NCI-H2171 (cell line): Measurements from ENCODE around the gene ZC3H4.
"Not testable (repeated sequence)": the region's sequence is repeated elsewhere in the genome, so short reads cannot be mapped to it uniquely, and the experiment has no call there.

Source experiments
- DNase-seq: peaks from one replicate; lab custom pipeline; 2025; lab: John Stamatoyannopoulos, UW

ZC3H4 gene

GRCh38 chr19:47107953-47108746, 5.4 kb downstream of the ZC3H4 start:
- no peak for DNase-seq

- no peak for DNase-seq
Observed at GRCh38 chr19:47107202-47107952, 6.2 kb downstream of the ZC3H4 start.

GRCh38 chr19:47106821-47107201, 6.8 kb downstream of the ZC3H4 start:
- DNase-seq, result no peak

- no peak for DNase-seq
Observed at GRCh38 chr19:47105874-47106273, 7.7 kb downstream of the ZC3H4 start.

- DNase-seq, result no peak
Observed at GRCh38 chr19:47104680-47105079, 8.9 kb downstream of the ZC3H4 start.

GRCh38 chr19:47102346-47103060, 11.1 kb downstream of the ZC3H4 start:
- DNase-seq, result no peak

GRCh38 chr19:47101116-47101515, 12.5 kb downstream of the ZC3H4 start:
- not testable (repeated sequence) for DNase-seq

- DNase-seq, result no peak
Observed at GRCh38 chr19:47100290-47100689, 13.3 kb downstream of the ZC3H4 start.

- no peak for DNase-seq
Observed at GRCh38 chr19:47099576-47100050, 14.0 kb downstream of the ZC3H4 start.

- DNase-seq, result no peak
Observed at GRCh38 chr19:47098608-47099007, 15.0 kb downstream of the ZC3H4 start.

GRCh38 chr19:47097396-47098201, 16.0 kb downstream of the ZC3H4 start:
- DNase-seq, result no peak

- no peak for DNase-seq
Observed at GRCh38 chr19:47096721-47097120, 16.9 kb downstream of the ZC3H4 start.

- no peak for DNase-seq
Observed at GRCh38 chr19:47096100-47096704, 17.4 kb downstream of the ZC3H4 start.

- DNase-seq, result no peak
Observed at GRCh38 chr19:47095476-47096099, 18.0 kb downstream of the ZC3H4 start.

GRCh38 chr19:47094557-47095475, 18.8 kb downstream of the ZC3H4 start:
- no peak for DNase-seq

GRCh38 chr19:47093841-47094240, 19.7 kb downstream of the ZC3H4 start:
- DNase-seq, result no peak

GRCh38 chr19:47093254-47093653, 20.3 kb downstream of the ZC3H4 start:
- no peak for DNase-seq

GRCh38 chr19:47089767-47090350, 23.7 kb downstream of the ZC3H4 start:
- DNase-seq, result no peak

- no peak for DNase-seq
Observed at GRCh38 chr19:47086280-47086679, 27.3 kb downstream of the ZC3H4 start.
